ENCODE results near the gene GNA12.

DNA sequence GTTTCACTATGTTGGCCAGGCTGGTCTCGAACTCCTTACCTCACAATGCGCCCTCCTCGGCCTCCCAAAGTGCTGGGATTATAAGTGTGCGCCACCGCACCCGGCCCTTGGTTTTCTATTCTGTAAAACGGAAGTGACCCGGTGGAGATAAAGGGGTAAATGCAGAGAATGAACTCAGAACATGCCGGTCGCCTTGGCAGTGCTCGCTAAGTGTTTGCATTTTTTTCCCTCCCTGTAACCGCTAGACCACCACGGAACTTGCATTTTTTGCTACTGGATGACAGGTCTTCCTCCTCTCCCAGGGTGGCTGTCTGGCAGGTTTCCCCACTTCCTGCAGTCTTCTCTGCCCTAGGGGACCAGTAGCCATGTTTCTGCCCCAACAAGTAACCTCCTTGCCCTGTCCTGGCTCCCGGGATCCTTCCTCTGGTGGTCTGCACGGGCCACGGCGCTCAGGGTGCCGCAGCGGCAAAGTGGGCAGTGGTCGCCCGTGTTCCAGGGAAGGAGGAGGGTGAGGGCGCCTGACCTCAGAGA, 18.8 kb upstream of the GNA12 start:
- TF ChIP-seq CTCF (conservative IDR thresholded peaks at IDR 0.05; ENCODE audit: low read depth, low read length) = no peak
- TF ChIP-seq EZH2phosphoT487 (IDR thresholded peaks at IDR 0.05; ENCODE audit: borderline replicate concordance, low read length) = no peak
- TF ChIP-seq EZH2 (IDR thresholded peaks at IDR 0.05; ENCODE audit: low read length, unreplicated experiment) = no peak

Data from PC-3 (cell line).